Right renal pelvis (tissue), 4 donors: ENCODE results near the gene CCDC97. TPM values are rescaled to one million over a fixed set of nuclear protein-coding genes. Genes with fewer than 3 reads are reported as not detected.
A peak's percentile ranks its signal among the peaks of the same experiment; 100 is the strongest.
"Not testable (repeated sequence)": the region's sequence is repeated elsewhere in the genome, so short reads cannot be mapped to it uniquely, and the experiment has no call there.

Experiments used
- DNase-seq, 4 donors: peaks; one replicate each; pipeline ENCODE4 v3.0.0-alpha.2; 2013; ENCODE audit warnings: low read depth in 4 of 4, low spot score in 3 of 4, missing footprints in 1 of 4
- polyA plus RNA-seq, 4 donors: library from polyadenylated mRNA; unstranded; fragments of 120-200 nt; gene quantifications; one replicate each; pipeline ENCODE4 v1.2.1, GENCODE V29; 2013; ENCODE audit not compliant: insufficient read length in 4 of 4

The CCDC97 gene
- polyA plus RNA-seq, 4 donors, result 33.1 to 36.2 (median 34.5) TPM

DNA sequence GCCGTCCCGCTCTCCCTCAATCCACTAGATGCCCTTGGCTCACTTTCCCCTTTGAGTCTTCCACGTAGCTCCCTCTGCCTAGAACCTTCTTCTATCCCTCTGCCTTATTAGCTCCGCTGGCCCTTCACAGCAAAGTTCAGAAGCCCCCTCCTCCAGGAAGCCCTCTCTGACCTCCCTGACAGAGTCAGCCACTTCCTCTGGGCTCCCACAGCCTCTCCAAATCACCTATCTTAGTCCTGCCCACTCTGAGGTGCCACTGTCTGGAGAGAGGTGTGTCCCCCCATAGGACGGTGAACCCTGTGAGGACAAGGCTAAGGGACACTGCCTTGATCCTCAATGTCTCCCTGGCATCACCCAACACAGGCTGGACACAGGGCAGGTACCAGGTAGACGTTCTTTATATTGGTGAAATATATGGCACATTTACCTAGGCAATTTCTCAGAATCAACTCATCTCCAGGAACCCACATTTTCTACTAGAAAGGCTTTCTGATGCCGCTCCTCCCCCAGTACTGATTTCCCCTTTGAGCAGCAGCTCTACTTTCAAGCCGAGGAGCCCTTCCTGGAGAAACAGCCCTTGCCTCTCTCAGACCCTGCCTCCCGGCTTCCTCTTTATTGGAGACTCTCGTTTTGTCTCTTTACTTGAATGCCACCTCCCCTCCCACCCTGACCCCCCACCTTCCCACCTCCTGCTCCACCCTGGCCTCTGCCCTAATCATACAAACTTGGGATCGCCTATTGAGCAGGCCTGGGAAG, 47.2 kb downstream of the CCDC97 start:
- no peak for DNase-seq

GRCh38 chr19:41357746-41358145, 47.8 kb downstream of the CCDC97 start:
- no peak for DNase-seq

DNA sequence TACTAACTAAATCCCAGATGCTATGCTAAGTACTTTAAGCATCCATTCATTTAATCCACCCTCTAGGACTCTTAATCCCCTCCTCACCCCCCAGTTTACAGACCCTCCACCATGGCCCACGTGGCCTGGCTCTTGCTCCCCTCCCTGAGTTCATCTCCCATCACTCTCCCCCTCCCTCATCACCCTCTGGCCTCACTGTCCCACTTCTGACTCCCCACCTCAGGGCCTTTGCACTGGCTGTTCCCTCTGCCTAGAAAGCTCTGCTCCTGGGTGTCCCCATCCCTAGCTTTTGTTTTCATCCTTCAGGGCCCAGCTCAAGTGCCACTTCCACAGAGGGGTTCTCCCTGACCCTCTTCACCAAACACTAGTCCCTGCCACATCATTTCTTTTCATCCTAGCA, 49.8 kb downstream of the CCDC97 start:
- no peak for DNase-seq

DNA sequence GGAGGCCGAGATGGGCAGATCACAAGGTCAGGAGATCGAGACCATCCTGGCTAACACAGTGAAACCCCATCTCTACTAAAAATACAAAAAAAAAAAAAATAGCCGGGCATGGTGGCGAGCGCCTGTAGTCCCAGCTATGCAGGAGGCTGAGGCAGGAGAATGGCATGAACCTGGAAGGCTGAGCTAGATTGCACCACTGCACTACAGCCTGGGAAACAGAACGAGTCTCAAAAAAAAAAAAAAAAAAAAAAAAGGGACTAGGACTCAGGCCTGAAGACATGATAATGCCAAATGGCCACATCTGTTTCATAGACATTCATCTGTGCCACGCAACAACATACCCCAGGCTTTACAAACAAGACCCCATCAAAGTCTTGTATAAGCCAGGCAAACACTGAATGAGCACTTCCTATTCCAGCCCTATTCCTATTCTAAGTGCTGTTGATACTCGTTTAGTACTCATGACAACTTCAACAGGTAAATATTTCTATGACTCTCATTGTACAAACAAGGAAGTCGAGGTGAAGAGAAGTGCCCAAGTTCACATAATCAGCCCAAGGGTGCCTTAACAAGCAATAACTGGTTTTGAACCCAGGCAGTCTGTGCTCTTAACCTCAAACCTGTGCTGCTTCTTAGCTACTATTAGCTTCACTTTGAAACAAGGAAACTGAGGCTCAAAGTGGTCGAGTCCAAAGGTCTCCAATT, 52.3 kb downstream of the CCDC97 start:
- DNase-seq, result no peak

DNA sequence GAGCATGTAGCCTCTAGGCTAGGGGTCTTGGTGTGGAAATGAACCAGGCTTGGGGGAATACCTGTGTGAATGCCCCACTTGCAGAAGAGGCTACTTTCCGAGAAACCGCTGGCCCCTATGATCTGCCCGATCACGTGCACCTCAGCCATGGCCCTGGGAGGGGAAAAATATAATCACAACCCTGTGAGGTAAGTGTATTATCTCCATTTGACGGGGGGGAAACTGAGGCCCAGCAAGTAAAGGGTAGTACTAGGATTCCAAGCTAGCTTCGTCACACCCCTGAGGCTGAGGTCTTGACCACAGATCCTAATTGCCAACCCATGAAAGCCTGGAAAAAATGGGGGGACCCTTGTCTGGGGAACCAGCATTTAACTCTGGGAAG, 53.4 kb downstream of the CCDC97 start:
- no peak for DNase-seq

- peak; percentile 97 to 99 (median 98) for DNase-seq
Observed at GRCh38 chr19:41363753-41364523, 54.0 kb downstream of the CCDC97 start, which contains the start of gene B9D2. B9D2 (minus strand) TSS chr19:41364149; CDS start chr19:41363519, 630 bp downstream.

GRCh38 chr19:41364524-41365391, 54.8 kb downstream of the CCDC97 start:
- no peak for DNase-seq

DNA sequence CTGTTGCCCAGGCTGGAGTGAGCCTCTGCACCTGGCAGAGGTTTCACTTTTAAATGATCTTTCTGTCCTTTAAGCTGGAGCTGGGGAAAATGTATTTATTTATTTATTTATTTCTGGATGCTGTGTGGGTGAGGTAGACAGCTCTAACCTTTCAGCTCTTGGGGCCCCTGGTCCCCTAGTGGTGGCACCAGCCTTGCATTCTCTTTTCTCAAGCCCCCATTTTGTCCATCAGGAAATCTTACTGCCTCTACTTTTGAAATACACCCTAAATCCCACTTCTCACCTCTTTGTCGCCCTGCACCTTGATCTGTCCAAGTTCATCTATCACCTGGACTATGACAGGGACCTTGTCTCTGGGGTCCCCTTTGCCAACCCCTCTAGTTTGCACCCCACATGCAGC, 56.1 kb downstream of the CCDC97 start:
- DNase-seq, result no peak

GRCh38 chr19:41367848-41368301, 57.9 kb downstream of the CCDC97 start:
- no peak for DNase-seq

DNA sequence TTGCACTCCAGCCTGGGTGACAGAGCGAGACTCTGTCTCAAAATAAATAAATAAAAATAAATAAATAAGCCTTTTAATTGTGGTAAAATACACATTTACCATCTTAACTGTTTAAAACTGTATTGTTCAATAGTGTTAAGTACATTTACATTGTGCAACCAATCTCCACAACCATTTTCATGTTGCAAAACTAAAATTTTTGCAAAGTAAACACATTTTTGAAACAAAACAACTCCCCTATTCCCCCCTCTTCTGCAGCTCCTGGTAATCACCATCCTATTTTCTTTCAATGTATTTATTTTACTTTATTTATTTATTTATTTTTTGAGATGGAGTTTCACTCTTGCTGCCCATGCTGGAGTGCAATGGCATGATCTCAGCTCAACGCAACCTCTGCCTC, 59.8 kb downstream of the CCDC97 start:
- DNase-seq, result no peak

- DNase-seq, result not testable (repeated sequence)
Observed at GRCh38 chr19:41371119-41371518, 61.1 kb downstream of the CCDC97 start.

DNA sequence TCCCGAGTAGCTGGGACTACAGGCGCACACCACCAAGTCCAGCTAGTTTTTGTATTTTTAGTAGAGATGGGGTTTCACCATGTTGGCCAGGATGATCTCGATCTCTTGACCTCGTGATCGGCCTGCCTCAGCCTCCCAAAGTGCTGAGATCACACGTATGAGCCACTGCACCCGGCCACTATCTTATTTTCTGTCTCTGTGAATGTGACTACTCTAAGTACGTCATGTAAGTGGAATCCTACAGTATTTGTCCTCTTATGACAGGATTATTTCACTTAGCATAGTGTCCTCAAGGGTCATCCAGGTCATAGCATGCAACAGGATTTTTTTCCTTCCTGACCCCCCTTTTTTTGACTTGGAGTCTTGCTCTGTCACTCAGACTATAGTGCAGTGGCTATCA, 61.6 kb downstream of the CCDC97 start:
- DNase-seq, result no peak

- DNase-seq, result no peak
Observed at GRCh38 chr19:41372501-41372900, 62.5 kb downstream of the CCDC97 start.

DNA sequence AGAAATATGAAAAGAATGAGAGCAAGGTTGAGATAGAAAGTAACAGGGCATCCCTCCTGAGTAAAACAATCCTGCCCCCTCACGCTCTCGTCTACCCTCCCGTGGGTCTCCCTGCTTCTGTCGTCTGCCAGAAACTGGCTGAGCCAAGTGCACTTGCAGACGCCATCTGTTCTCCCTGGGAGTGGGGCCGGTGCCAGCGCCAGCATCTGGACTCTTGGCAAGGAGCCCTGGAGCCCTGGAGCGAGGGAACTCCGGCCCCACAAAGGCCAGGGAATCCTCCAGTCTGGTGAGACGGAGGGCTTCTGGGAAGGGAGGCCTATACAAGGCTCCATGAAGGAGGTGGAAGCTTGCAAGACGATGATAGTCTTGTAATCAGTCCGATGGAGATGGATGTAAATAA, 64.0 kb downstream of the CCDC97 start:
- no peak for DNase-seq

Other genes starting within 250 kb of the CCDC97 start
- gene CYP2A13, start 221.7 kb upstream of the CCDC97 start, polyA plus RNA-seq, result not detected
- under 1 TPM in 1 of 4 donors, not detected in 3; 0.04 TPM for gene CYP2F1, start 195.7 kb upstream of the CCDC97 start, polyA plus RNA-seq
- gene CYP2S1, start 117.0 kb upstream of the CCDC97 start, polyA plus RNA-seq, result under 1 TPM; 0.22 to 0.64 (median 0.42) TPM
- gene AXL, start 90.9 kb upstream of the CCDC97 start, polyA plus RNA-seq, result 10 to 100 TPM; 30.9 to 34.9 (median 32.5) TPM
- 100 to 1,000 TPM; 202 to 215 (median 206) TPM for gene HNRNPUL1, start 45.8 kb upstream of the CCDC97 start, polyA plus RNA-seq
- gene TGFB1, start 43.8 kb downstream of the CCDC97 start, polyA plus RNA-seq, result 10 to 100 TPM; 24.0 to 37.9 (median 30.5) TPM
- 10 to 100 TPM in 1 of 4 donors, 1 to 10 TPM in 3; 5.8 to 10.1 (median 6.3) TPM for gene B9D2, start 54.0 kb downstream of the CCDC97 start, polyA plus RNA-seq
- gene TMEM91, start 66.4 kb downstream of the CCDC97 start, polyA plus RNA-seq, result 10 to 100 TPM in 2 of 4 donors, 1 to 10 TPM in 2; 9.1 to 14.2 (median 10.1) TPM
- gene EXOSC5, start 87.2 kb downstream of the CCDC97 start, polyA plus RNA-seq, result 10 to 100 TPM; 14.3 to 21.4 (median 16.3) TPM
- gene BCKDHA, start 87.6 kb downstream of the CCDC97 start, polyA plus RNA-seq, result 10 to 100 TPM; 26.8 to 59.4 (median 29.0) TPM
- 1 to 10 TPM; 3.3 to 6.5 (median 5.3) TPM for gene B3GNT8, start 117.2 kb downstream of the CCDC97 start, polyA plus RNA-seq
- 10 to 100 TPM; 58.2 to 62.1 (median 59.2) TPM for gene DMAC2, start 129.7 kb downstream of the CCDC97 start, polyA plus RNA-seq
- 1 to 10 TPM; 2.3 to 6.3 (median 5.0) TPM for gene ERICH4, start 133.0 kb downstream of the CCDC97 start, polyA plus RNA-seq